ENCODE results near the gene ELP1. TPM values are rescaled to one million over a fixed set of nuclear protein-coding genes. Genes with fewer than 3 reads are reported as not detected.
"Not testable (repeated sequence)": the region's sequence is repeated elsewhere in the genome, so short reads cannot be mapped to it uniquely, and the experiment has no call there.

Gene ELP1
- total RNA-seq, 4 donors from 2014 or later: 7.9 to 18.1 (median 13.3) TPM

GRCh38 chr9:108842610-108843295, 91.2 kb downstream of the ELP1 start:
- in situ Hi-C loops (cut with MboI; ENCODE audit: low pct_ligation_motif_present in 1 of 4, low pct_unique_long_range_greater_than_20kb in 1 of 4, low sequenced_read_pairs in 3 of 4): no loop called here
- Histone ChIP-seq H3K4me1 (no peaks in the 10 kb centered on the region), H3K9me3 (no peaks in the 10 kb centered on the region), H3K4me3 (no peak overlapping the region), H3K27me3 (no peaks in the 10 kb centered on the region), H3K27ac (no peak overlapping the region), H3K36me3 (no peaks in the 10 kb centered on the region)
- WGBS, 2 donors (ENCODE audit: low coverage in 1 of 2): 74% methylated on average over 12 to 16 of the region's 16 CpGs
- intact Hi-C loops (cut with DNase I; ENCODE audit: low total_unique reads): no loop called here
- TF ChIP-seq CTCF (IDR thresholded peaks at IDR 0.05) (no peak), POLR2AphosphoS5 (IDR thresholded peaks at IDR 0.05) (no peak), POLR2A (IDR thresholded peaks at IDR 0.05) (no peak), EP300 (IDR thresholded peaks at IDR 0.05; ENCODE audit: low read depth) (no peak)
- no peak for DNase-seq

GRCh38 chr9:108839561-108839960, 94.4 kb downstream of the ELP1 start:
- intact Hi-C loops (cut with DNase I; ENCODE audit: low total_unique reads); H3K4me1 ChIP-seq; H3K9me3 ChIP-seq; H3K27ac ChIP-seq; H3K36me3 ChIP-seq; DNase-seq; H3K27me3 ChIP-seq; H3K4me3 ChIP-seq: not testable (repeated sequence)
- in situ Hi-C loops (cut with MboI; ENCODE audit: low pct_ligation_motif_present in 1 of 4, low pct_unique_long_range_greater_than_20kb in 1 of 4, low sequenced_read_pairs in 3 of 4): loop anchor here in 1 of 4 donors (10.0 kb wide), 1 partner anchor 55 kb away; no protein-coding TSS in a partner anchor
- WGBS, 2 donors (ENCODE audit: low coverage in 1 of 2): 86 to 88% methylated on average over 5 of the region's 5 CpGs

- no peak for DNase-seq
- intact Hi-C loops (cut with DNase I; ENCODE audit: low total_unique reads) (no loop called here), in situ Hi-C loops (cut with MboI; ENCODE audit: low pct_ligation_motif_present in 1 of 4, low pct_unique_long_range_greater_than_20kb in 1 of 4, low sequenced_read_pairs in 3 of 4) (loop anchor here in 1 of 4 donors (10.0 kb wide), 1 partner anchor 57 kb away; no protein-coding TSS in a partner anchor)
- Histone ChIP-seq H3K4me1 (no peaks in the 10 kb centered on the region), H3K4me3 (no peak overlapping the region), H3K27ac (no peak overlapping the region), H3K36me3 (no peaks in the 10 kb centered on the region), H3K9me3 (no peaks in the 10 kb centered on the region), H3K27me3 (no peaks in the 10 kb centered on the region)
- 79 to 91% methylated on average over 5 to 6 of the region's 6 CpGs for WGBS, 2 donors (ENCODE audit: low coverage in 1 of 2)
- TF ChIP-seq CTCF (IDR thresholded peaks at IDR 0.05) (no peak), EP300 (IDR thresholded peaks at IDR 0.05; ENCODE audit: low read depth) (no peak), POLR2AphosphoS5 (IDR thresholded peaks at IDR 0.05) (no peak), POLR2A (IDR thresholded peaks at IDR 0.05) (no peak)
Measured at GRCh38 chr9:108838017-108838416, 95.9 kb downstream of the ELP1 start.

- TF ChIP-seq CTCF (IDR thresholded peaks at IDR 0.05): no peak
- no peak for TF ChIP-seq EP300 (IDR thresholded peaks at IDR 0.05; ENCODE audit: low read depth)
- TF ChIP-seq POLR2A (IDR thresholded peaks at IDR 0.05): no peak
- TF ChIP-seq POLR2AphosphoS5 (IDR thresholded peaks at IDR 0.05): no peak
- Histone ChIP-seq H3K4me1 (no peaks in the 10 kb centered on the region), H3K27me3 (no peaks in the 10 kb centered on the region), H3K4me3 (no peak overlapping the region), H3K9me3 (no peaks in the 10 kb centered on the region), H3K27ac (no peak overlapping the region), H3K36me3 (no peaks in the 10 kb centered on the region)
- in situ Hi-C loops (cut with MboI; ENCODE audit: low pct_ligation_motif_present in 1 of 4, low pct_unique_long_range_greater_than_20kb in 1 of 4, low sequenced_read_pairs in 3 of 4): loop anchor here in 1 of 4 donors (10.0 kb wide), 1 partner anchor 57 kb away; no protein-coding TSS in a partner anchor
- intact Hi-C loops (cut with DNase I; ENCODE audit: low total_unique reads): no loop called here
- no peak for DNase-seq
- WGBS, 2 donors (ENCODE audit: low coverage in 1 of 2): 72 to 100% methylated on average over 1 to 4 of the region's 4 CpGs
Measured at GRCh38 chr9:108837530-108837929, 96.4 kb downstream of the ELP1 start.
